Trophoblast cell (in vitro differentiated cells and primary cell): ENCODE measurements around the gene PRR12.

ENCODE experiments used
- DNase-seq, 2 donors: peaks; one replicate each; pipeline ENCODE4 v3.0.0-alpha.2; 2016
- H2AFZ ChIP-seq: 2 replicates; pipeline ENCODE4 v1.6.1; 2013; ENCODE audit warnings: low read length, moderate library complexity, mild to moderate bottlenecking; ENCODE audit not compliant: insufficient read depth, poor library complexity
- H2AK5ac ChIP-seq: 2 replicates; pipeline ENCODE4 v1.6.1; 2013; ENCODE audit warnings: mild to moderate bottlenecking, low read length
- H2BK120ac ChIP-seq: 2 replicates; pipeline ENCODE4 v1.6.1; 2013; ENCODE audit warnings: low read length, mild to moderate bottlenecking, moderate library complexity; ENCODE audit not compliant: insufficient read depth, poor library complexity
- H2BK12ac ChIP-seq: 2 replicates; pipeline ENCODE4 v1.6.1; 2013; ENCODE audit warnings: mild to moderate bottlenecking, low read length, moderate library complexity
- H2BK5ac ChIP-seq: 2 replicates; pipeline ENCODE4 v1.6.1; 2013; ENCODE audit warnings: low read length, low read depth, moderate library complexity, mild to moderate bottlenecking; ENCODE audit not compliant: poor library complexity
- H3K14ac ChIP-seq: 2 replicates; pipeline ENCODE4 v1.6.1; 2013; ENCODE audit warnings: mild to moderate bottlenecking, low read length
- H3K18ac ChIP-seq: 2 replicates; pipeline ENCODE4 v1.6.1; 2013; ENCODE audit warnings: mild to moderate bottlenecking, low read length
- H3K23ac ChIP-seq: 2 replicates; pipeline ENCODE4 v1.6.1; 2013; ENCODE audit warnings: low read length
- H3K27ac ChIP-seq: 2 replicates; pipeline ENCODE4 v1.5.1; 2013; ENCODE audit warnings: low read depth, mild to moderate bottlenecking, inconsistent platforms, low read length, moderate library complexity
- H3K27me3 ChIP-seq: 2 replicates; pipeline ENCODE4 v1.6.1; 2013; ENCODE audit warnings: inconsistent platforms, mild to moderate bottlenecking, low read length, moderate library complexity; ENCODE audit not compliant: insufficient read depth
- H3K36me3 ChIP-seq, 2 experiments: 1 replicate in 1 of 2; 2 replicates in 1 of 2; pipeline ENCODE4 v1.6.1; 2013; ENCODE audit warnings: low read length in 2 of 2, mild to moderate bottlenecking in 2 of 2, moderate library complexity in 1 of 2; ENCODE audit not compliant: insufficient read depth in 2 of 2, control insufficient read depth in 1 of 2
- H3K4ac ChIP-seq: 2 replicates; pipeline ENCODE4 v1.6.1; 2013; ENCODE audit warnings: low read depth, mild to moderate bottlenecking, low read length, moderate library complexity
- H3K4me1 ChIP-seq, 2 experiments: 1 replicate in 1 of 2; 2 replicates in 1 of 2; pipeline ENCODE4 v1.6.1; 2013; ENCODE audit warnings: low read length in 2 of 2, mild to moderate bottlenecking in 2 of 2, moderate library complexity in 1 of 2; ENCODE audit not compliant: insufficient read depth in 2 of 2, control insufficient read depth in 1 of 2
- H3K4me2 ChIP-seq: 2 replicates; pipeline ENCODE4 v1.6.1; 2013; ENCODE audit warnings: inconsistent platforms, mild to moderate bottlenecking, low read length, moderate library complexity
- H3K4me3 ChIP-seq: 2 replicates; pipeline ENCODE4 v1.5.1; 2013; ENCODE audit warnings: mild to moderate bottlenecking, low read depth, low read length, inconsistent platforms
- H3K79me1 ChIP-seq: one replicate; pipeline ENCODE4 v1.6.1; 2013; ENCODE audit warnings: low read length
- H3K79me2 ChIP-seq: 2 replicates; pipeline ENCODE4 v1.6.1; 2013; ENCODE audit warnings: low read length, mild to moderate bottlenecking; ENCODE audit not compliant: control insufficient read depth, insufficient read depth, poor library complexity
- H3K9ac ChIP-seq: 2 replicates; pipeline ENCODE4 v1.6.1; 2013; ENCODE audit warnings: mild to moderate bottlenecking, low read length
- H3K9me3 ChIP-seq: 2 replicates; pipeline ENCODE4 v1.6.1; 2013; ENCODE audit warnings: low read depth, mild to moderate bottlenecking, control low read depth, inconsistent platforms, low read length; ENCODE audit not compliant: insufficient read depth
- H4K12ac ChIP-seq: 2 replicates; pipeline ENCODE4 v1.6.1; 2013; ENCODE audit warnings: low read depth, mild to moderate bottlenecking, low read length, moderate library complexity
- H4K8ac ChIP-seq: 2 replicates; pipeline ENCODE4 v1.6.1; 2013; ENCODE audit warnings: low read depth, mild to moderate bottlenecking, low read length, moderate library complexity
- H4K91ac ChIP-seq: one replicate; pipeline ENCODE4 v1.6.1; 2013; ENCODE audit warnings: low read depth, mild to moderate bottlenecking, low read length, moderate library complexity
- WGBS: extraction: QIAGEN DNeasy Blood & Tissue Kit; methylation state at CpG from one replicate; pipeline ENCODE4 v1.1.7; 2013; ENCODE audit warnings: missing lambda C conversion rate; ENCODE audit not compliant: insufficient read length, insufficient coverage; ENCODE audit errors: extremely low coverage; 5-methylcytosine and 5-hydroxymethylcytosine counted together

Gene PRR12

GRCh38 chr19:49657493-49658138 is 66.6 kb downstream of the PRR12 start:
- H3K4me1 ChIP-seq, result no peaks in the 10 kb centered on the region

GRCh38 chr19:49658139-49658517 is 67.1 kb downstream of the PRR12 start:
- Histone ChIP-seq H3K27me3 (no peaks in the 10 kb centered on the region), H3K36me3 (peaks cover 94 to 97% of the 10 kb centered on the region in 2 experiments), H3K9me3 (peaks cover 8% of the 10 kb centered on the region), H4K8ac (no peak overlapping the region), H3K79me1 (no peaks in the 10 kb centered on the region), H2AFZ (no peak overlapping the region), H2AK5ac (no peak overlapping the region), H3K14ac (no peak overlapping the region), H3K4me2 (no peak overlapping the region), H2BK12ac (no peak overlapping the region), H4K91ac (no peak overlapping the region), H3K4me3 (no peak overlapping the region), H3K27ac (no peak overlapping the region), H3K18ac (no peak overlapping the region), H3K9ac (no peak overlapping the region), H2BK5ac (no peak overlapping the region), H2BK120ac (no peak overlapping the region), H3K4me1 (no peaks in the 10 kb centered on the region), H4K12ac (no peak overlapping the region), H3K23ac (no peak overlapping the region), H3K4ac (no peak overlapping the region), H3K79me2 (no peaks in the 10 kb centered on the region)
- DNase-seq, result no peak
- no CpG with 5 or more reads among the region's 15 CpGs for WGBS

More at GRCh38 chr19:49657493-49658138, 66.6 kb downstream of the PRR12 start:
- H3K79me2 ChIP-seq, result no peaks in the 10 kb centered on the region
- no peak for DNase-seq
- no peak overlapping the region for H3K4me2 ChIP-seq
- H3K27me3 ChIP-seq, result no peaks in the 10 kb centered on the region
- H3K27ac ChIP-seq, result no peak overlapping the region
- no peak overlapping the region for H4K12ac ChIP-seq
- H4K8ac ChIP-seq, result no peak overlapping the region
- no peak overlapping the region for H2AFZ ChIP-seq
- no peak overlapping the region for H3K4ac ChIP-seq
- no peak overlapping the region for H3K4me3 ChIP-seq
- no peak overlapping the region for H2BK120ac ChIP-seq
- no peak overlapping the region for H3K18ac ChIP-seq
- peaks cover 94 to 97% of the 10 kb centered on the region in 2 experiments for H3K36me3 ChIP-seq
- no CpG with 5 or more reads among the region's 22 CpGs for WGBS
- no peak overlapping the region for H2BK12ac ChIP-seq
- H3K9me3 ChIP-seq, result peaks cover 8% of the 10 kb centered on the region
- H2BK5ac ChIP-seq, result no peak overlapping the region
- no peak overlapping the region for H3K14ac ChIP-seq
- no peaks in the 10 kb centered on the region for H3K79me1 ChIP-seq
- H3K23ac ChIP-seq, result no peak overlapping the region
- no peak overlapping the region for H3K9ac ChIP-seq
- H4K91ac ChIP-seq, result no peak overlapping the region
- H2AK5ac ChIP-seq, result no peak overlapping the region

GRCh38 chr19:49658566-49659442 is 67.8 kb downstream of the PRR12 start:
- Histone ChIP-seq H3K79me2 (no peaks in the 10 kb centered on the region), H4K8ac (no peak overlapping the region), H3K4me1 (peaks cover 0 to under 1% of the 10 kb centered on the region in 2 experiments), H4K91ac (no peak overlapping the region), H3K27ac (no peak overlapping the region), H4K12ac (no peak overlapping the region), H2BK5ac (no peak overlapping the region), H3K9me3 (peaks cover 8% of the 10 kb centered on the region), H3K4me2 (no peak overlapping the region), H3K9ac (no peak overlapping the region), H2AFZ (no peak overlapping the region), H3K36me3 (peaks cover 90 to 93% of the 10 kb centered on the region in 2 experiments), H3K27me3 (no peaks in the 10 kb centered on the region), H3K79me1 (no peaks in the 10 kb centered on the region), H3K23ac (no peak overlapping the region), H3K4ac (no peak overlapping the region), H2BK120ac (no peak overlapping the region), H2AK5ac (no peak overlapping the region), H3K14ac (no peak overlapping the region), H2BK12ac (no peak overlapping the region), H3K18ac (no peak overlapping the region), H3K4me3 (no peak overlapping the region)
- DNase-seq, result no peak
- WGBS, result no CpG with 5 or more reads among the region's 12 CpGs

GRCh38 chr19:49660338-49660961 is 69.5 kb downstream of the PRR12 start:
- peaks cover 4 to 5% of the 10 kb centered on the region in 2 experiments for H3K4me1 ChIP-seq
- no peak overlapping the region for H3K4me2 ChIP-seq
- no peak overlapping the region for H3K4ac ChIP-seq
- no peak for DNase-seq
- H4K8ac ChIP-seq, result no peak overlapping the region
- H3K36me3 ChIP-seq, result peaks cover 76 to 77% of the 10 kb centered on the region in 2 experiments
- no peak overlapping the region for H3K18ac ChIP-seq
- no peak overlapping the region for H2BK5ac ChIP-seq
- no peak overlapping the region for H2BK12ac ChIP-seq
- no CpG with 5 or more reads among the region's 15 CpGs for WGBS
- H2BK120ac ChIP-seq, result no peak overlapping the region
- H3K23ac ChIP-seq, result no peak overlapping the region
- peaks cover 10% of the 10 kb centered on the region for H3K79me1 ChIP-seq
- no peak overlapping the region for H4K12ac ChIP-seq
- peaks cover 7% of the 10 kb centered on the region for H3K9me3 ChIP-seq
- no peak overlapping the region for H2AFZ ChIP-seq
- H3K27me3 ChIP-seq, result no peaks in the 10 kb centered on the region
- H3K27ac ChIP-seq, result no peak overlapping the region
- no peak overlapping the region for H3K14ac ChIP-seq
- no peak overlapping the region for H4K91ac ChIP-seq
- H3K9ac ChIP-seq, result no peak overlapping the region
- no peak overlapping the region for H2AK5ac ChIP-seq
- no peak overlapping the region for H3K4me3 ChIP-seq
- H3K79me2 ChIP-seq, result peaks cover 10% of the 10 kb centered on the region
